Smooth muscle cell (in vitro differentiated cells): ENCODE measurements around the gene ELF3. TPM values are rescaled to one million over a fixed set of nuclear protein-coding genes. Genes with fewer than 3 reads are reported as not detected.
"Not testable (repeated sequence)": the region's sequence is repeated elsewhere in the genome, so short reads cannot be mapped to it uniquely, and the experiment has no call there.

ENCODE experiments used
- DNase-seq: peaks from one replicate; lab custom pipeline; 2025; ENCODE audit not compliant: unreplicated experiment; lab: John Stamatoyannopoulos, UW
- H2AFZ ChIP-seq: fragments of 200-600 bp; sonication (generic); 2 replicates; pipeline ENCODE4 v1.6.0; 2016; ENCODE audit warnings: antibody characterized with exemption, low read depth, mild to moderate bottlenecking
- H3F3A ChIP-seq: fragments of 200-600 bp; sonication (generic); 2 replicates; pipeline ENCODE4 v1.6.0; 2017; ENCODE audit warnings: antibody characterized with exemption, low read depth
- H3K27ac ChIP-seq: fragments of 200-600 bp; sonication (generic); 2 replicates; pipeline ENCODE4 v1.5.1; 2016; ENCODE audit warnings: low read depth, mild to moderate bottlenecking
- H3K27me3 ChIP-seq: fragments of 200-600 bp; sonication (generic); 2 replicates; pipeline ENCODE4 v1.6.1; 2016; ENCODE audit warnings: low read depth, mild to moderate bottlenecking
- H3K36me3 ChIP-seq: fragments of 200-600 bp; sonication (generic); 2 replicates; pipeline ENCODE4 v1.5.1; 2016; ENCODE audit warnings: low read depth
- H3K4me1 ChIP-seq: fragments of 200-600 bp; sonication (generic); 2 replicates; pipeline ENCODE4 v1.5.1; 2016; ENCODE audit warnings: low read depth
- H3K4me2 ChIP-seq: fragments of 200-600 bp; sonication (generic); 2 replicates; pipeline ENCODE4 v1.6.0; 2016; ENCODE audit warnings: mild to moderate bottlenecking
- H3K4me3 ChIP-seq: fragments of 200-600 bp; sonication (generic); 2 replicates; pipeline ENCODE4 v1.5.1; 2016; ENCODE audit warnings: mild to moderate bottlenecking
- H3K79me2 ChIP-seq: fragments of 200-600 bp; sonication (generic); 2 replicates; pipeline ENCODE4 v1.6.0; 2016; ENCODE audit warnings: low read depth, mild to moderate bottlenecking
- H3K9ac ChIP-seq: fragments of 200-600 bp; sonication (generic); 2 replicates; pipeline ENCODE4 v1.6.0; 2016; ENCODE audit warnings: low read depth
- H3K9me3 ChIP-seq: fragments of 200-600 bp; sonication (generic); replicated peaks from 2 replicates; pipeline ENCODE4 v1.5.1; 2016; ENCODE audit warnings: low read depth
- H4K20me1 ChIP-seq: fragments of 200-600 bp; sonication (generic); 2 replicates; pipeline ENCODE4 v1.6.0; 2016; ENCODE audit warnings: low read depth
- WGBS: methylation state at CpG from one replicate; pipeline ENCODE4 v1.1.7; 2016; ENCODE audit warnings: low lambda C conversion rate; 5-methylcytosine and 5-hydroxymethylcytosine counted together
- polyA plus RNA-seq: library from polyadenylated mRNA; unstranded; fragments of >200 nt; fragmentation: Nextera tagmentation; extraction: Ambion mirVana; gene quantifications from 2 replicates; pipeline ENCODE4 v1.2.1, GENCODE V29; 2016
- total RNA-seq: library from RNA; depleted of rRNA; stranded (reverse); fragments of >200 nt; gene quantifications from 2 replicates; pipeline ENCODE4 v1.2.3, GENCODE V29; 2014
- TF ChIP-seq, protein P1 (sequence below): fragments of 200-600 bp; sonication (generic); IDR thresholded peaks from 2 replicates; pipeline ENCODE4 v1.5.1; 2017; ENCODE audit warnings: borderline replicate concordance, mild to moderate bottlenecking, antibody characterized with exemption; ENCODE audit not compliant: insufficient read depth, poor library complexity, severe bottlenecking

The ELF3 gene
- total and polyA plus RNA-seq, 2 experiments from 2014 or later: 0.96 to 5.2 TPM

DNA sequence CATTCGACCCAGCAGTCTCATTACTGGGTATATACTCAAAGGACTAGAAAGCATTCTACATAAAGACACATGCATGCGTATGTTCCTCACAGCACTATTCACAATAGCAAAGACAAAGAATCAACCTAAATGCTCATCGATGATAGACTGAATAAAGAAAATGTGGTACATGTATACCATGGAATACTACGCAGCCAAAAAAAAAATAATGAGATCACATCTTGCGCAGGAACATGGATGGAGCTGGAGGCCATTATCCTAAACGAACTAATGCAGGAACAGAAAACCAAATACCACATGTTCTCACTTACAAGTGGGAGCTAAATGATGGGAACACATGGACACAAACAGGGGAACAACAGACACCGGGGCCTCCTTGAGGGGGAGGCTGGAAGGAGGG is 43.7 kb downstream of the ELF3 start:
- no peak for DNase-seq
- Histone ChIP-seq H3F3A (no peaks in the 10 kb centered on the region), H3K27me3 (no peaks in the 10 kb centered on the region), H4K20me1 (no peaks in the 10 kb centered on the region), H3K4me1 (no peaks in the 10 kb centered on the region), H3K79me2 (no peaks in the 10 kb centered on the region), H3K36me3 (no peaks in the 10 kb centered on the region), H3K4me3 (no peak overlapping the region), H3K9ac (no peak overlapping the region), H2AFZ (no peak overlapping the region), H3K4me2 (no peak overlapping the region), H3K9me3 (no peaks in the 10 kb centered on the region), H3K27ac (no peak overlapping the region)
- TF ChIP-seq, protein P1, sequence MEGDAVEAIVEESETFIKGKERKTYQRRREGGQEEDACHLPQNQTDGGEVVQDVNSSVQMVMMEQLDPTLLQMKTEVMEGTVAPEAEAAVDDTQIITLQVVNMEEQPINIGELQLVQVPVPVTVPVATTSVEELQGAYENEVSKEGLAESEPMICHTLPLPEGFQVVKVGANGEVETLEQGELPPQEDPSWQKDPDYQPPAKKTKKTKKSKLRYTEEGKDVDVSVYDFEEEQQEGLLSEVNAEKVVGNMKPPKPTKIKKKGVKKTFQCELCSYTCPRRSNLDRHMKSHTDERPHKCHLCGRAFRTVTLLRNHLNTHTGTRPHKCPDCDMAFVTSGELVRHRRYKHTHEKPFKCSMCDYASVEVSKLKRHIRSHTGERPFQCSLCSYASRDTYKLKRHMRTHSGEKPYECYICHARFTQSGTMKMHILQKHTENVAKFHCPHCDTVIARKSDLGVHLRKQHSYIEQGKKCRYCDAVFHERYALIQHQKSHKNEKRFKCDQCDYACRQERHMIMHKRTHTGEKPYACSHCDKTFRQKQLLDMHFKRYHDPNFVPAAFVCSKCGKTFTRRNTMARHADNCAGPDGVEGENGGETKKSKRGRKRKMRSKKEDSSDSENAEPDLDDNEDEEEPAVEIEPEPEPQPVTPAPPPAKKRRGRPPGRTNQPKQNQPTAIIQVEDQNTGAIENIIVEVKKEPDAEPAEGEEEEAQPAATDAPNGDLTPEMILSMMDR: no peak
- WGBS: 93% methylated on average over 7 of the region's 7 CpGs

GRCh38 chr1:202054673-202055072 is 44.3 kb downstream of the ELF3 start:
- H3K4me1 ChIP-seq, H3K9ac ChIP-seq, H3K27ac ChIP-seq, H3K4me3 ChIP-seq, DNase-seq, H4K20me1 ChIP-seq, H3K79me2 ChIP-seq, H3K9me3 ChIP-seq, H3K36me3 ChIP-seq, H3K4me2 ChIP-seq, H2AFZ ChIP-seq, H3K27me3 ChIP-seq, H3F3A ChIP-seq: not testable (repeated sequence)
- WGBS: 97% methylated on average over 4 of the region's 4 CpGs

DNA sequence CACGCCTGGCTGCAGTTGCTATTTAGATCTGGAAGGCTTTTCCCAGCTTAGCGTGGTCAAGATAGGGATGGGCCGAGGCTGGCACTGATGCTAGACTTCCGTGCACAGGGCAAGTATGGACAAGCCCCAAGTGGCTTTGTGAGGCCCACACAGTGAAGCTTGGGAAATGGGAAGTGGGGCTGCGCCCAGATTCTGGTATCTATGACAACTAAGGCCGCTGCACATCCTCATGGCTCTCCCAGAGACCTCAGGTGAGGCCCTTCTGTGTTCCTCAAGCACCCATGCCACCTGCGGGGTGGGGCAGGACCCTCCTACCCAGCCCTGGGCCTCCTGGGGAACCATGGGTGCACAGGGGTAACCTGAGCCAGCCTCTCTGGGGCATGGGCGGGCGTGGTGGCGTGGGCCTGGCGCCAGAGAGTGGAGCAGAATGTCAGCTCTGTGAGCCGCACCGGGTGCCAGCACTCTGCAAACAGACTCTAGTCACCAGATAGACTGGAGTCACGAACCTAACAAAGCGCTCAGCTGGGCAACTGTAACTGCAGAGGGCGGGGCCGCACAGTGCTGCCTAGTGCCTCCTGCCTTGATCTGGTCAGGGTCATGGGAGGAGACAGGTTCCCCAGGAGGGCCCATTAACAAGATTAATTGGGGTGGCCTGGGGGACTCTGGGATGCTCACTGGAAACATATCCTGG is 46.4 kb downstream of the ELF3 start:
- no peak overlapping the region for H2AFZ ChIP-seq
- no peak overlapping the region for H3K9ac ChIP-seq

DNA sequence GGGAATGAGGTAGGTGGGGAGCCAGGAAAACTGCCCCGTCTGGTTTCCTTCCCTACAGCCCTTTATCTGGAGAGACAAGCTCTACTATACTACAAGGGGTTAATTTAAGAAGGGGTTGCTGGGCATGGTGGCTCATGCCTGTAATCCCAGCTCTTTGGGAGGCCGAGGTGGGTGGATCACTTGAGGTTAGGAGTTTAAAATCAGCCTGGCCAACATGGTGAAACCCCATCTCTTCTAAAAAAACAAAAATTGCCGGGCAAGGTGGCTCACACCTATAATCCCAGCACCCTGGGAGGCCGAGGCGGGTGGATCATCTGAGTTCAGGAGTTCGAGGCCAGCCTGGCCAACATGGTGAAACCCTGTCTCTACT is 46.9 kb downstream of the ELF3 start:
- not testable (repeated sequence) for DNase-seq, H2AFZ ChIP-seq, H3K4me1 ChIP-seq, H3K4me3 ChIP-seq, H3K4me2 ChIP-seq, H4K20me1 ChIP-seq, H3K27me3 ChIP-seq, H3K9ac ChIP-seq, H3F3A ChIP-seq, H3K27ac ChIP-seq, H3K9me3 ChIP-seq, H3K36me3 ChIP-seq, H3K79me2 ChIP-seq
- WGBS: 60% methylated on average over 6 of the region's 6 CpGs

More for the DNA sequence above, 46.4 kb downstream of the ELF3 start:
- H3K36me3 ChIP-seq: no peaks in the 10 kb centered on the region
- H3K79me2 ChIP-seq: no peaks in the 10 kb centered on the region
- no peak for DNase-seq
- no peak overlapping the region for H3K4me3 ChIP-seq
- TF ChIP-seq, protein P1: no peak
- no peaks in the 10 kb centered on the region for H3K27me3 ChIP-seq
- no peaks in the 10 kb centered on the region for H4K20me1 ChIP-seq
- H3K4me2 ChIP-seq: no peak overlapping the region
- WGBS: 68% methylated on average over 17 of the region's 17 CpGs
- no peaks in the 10 kb centered on the region for H3K4me1 ChIP-seq
- H3K27ac ChIP-seq: no peak overlapping the region
- no peaks in the 10 kb centered on the region for H3F3A ChIP-seq
- no peaks in the 10 kb centered on the region for H3K9me3 ChIP-seq
